ENCODE measurements around the gene MAP1S.

DNA sequence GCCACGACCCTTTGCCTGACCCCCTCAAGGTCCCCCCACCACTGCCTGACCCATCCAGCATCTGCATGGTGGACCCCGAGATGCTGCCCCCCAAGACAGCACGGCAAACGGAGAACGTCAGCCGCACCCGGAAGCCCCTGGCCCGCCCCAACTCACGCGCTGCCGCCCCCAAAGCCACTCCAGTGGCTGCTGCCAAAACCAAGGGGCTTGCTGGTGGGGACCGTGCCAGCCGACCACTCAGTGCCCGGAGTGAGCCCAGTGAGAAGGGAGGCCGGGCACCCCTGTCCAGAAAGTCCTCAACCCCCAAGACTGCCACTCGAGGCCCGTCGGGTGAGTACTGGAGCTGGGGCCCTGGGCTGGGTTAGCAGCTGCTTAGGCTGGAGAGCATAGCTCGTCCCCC lies 8.6 kb downstream of the MAP1S start:
- TF ChIP-seq, protein P1, sequence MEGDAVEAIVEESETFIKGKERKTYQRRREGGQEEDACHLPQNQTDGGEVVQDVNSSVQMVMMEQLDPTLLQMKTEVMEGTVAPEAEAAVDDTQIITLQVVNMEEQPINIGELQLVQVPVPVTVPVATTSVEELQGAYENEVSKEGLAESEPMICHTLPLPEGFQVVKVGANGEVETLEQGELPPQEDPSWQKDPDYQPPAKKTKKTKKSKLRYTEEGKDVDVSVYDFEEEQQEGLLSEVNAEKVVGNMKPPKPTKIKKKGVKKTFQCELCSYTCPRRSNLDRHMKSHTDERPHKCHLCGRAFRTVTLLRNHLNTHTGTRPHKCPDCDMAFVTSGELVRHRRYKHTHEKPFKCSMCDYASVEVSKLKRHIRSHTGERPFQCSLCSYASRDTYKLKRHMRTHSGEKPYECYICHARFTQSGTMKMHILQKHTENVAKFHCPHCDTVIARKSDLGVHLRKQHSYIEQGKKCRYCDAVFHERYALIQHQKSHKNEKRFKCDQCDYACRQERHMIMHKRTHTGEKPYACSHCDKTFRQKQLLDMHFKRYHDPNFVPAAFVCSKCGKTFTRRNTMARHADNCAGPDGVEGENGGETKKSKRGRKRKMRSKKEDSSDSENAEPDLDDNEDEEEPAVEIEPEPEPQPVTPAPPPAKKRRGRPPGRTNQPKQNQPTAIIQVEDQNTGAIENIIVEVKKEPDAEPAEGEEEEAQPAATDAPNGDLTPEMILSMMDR (IDR thresholded peaks at IDR 0.05; ENCODE audit: poor library complexity): no peak
- TF ChIP-seq EZH2 (IDR thresholded peaks at IDR 0.05; ENCODE audit: borderline replicate concordance): no peak
